ENCODE measurements around the gene NOX1.

Gene NOX1

DNA sequence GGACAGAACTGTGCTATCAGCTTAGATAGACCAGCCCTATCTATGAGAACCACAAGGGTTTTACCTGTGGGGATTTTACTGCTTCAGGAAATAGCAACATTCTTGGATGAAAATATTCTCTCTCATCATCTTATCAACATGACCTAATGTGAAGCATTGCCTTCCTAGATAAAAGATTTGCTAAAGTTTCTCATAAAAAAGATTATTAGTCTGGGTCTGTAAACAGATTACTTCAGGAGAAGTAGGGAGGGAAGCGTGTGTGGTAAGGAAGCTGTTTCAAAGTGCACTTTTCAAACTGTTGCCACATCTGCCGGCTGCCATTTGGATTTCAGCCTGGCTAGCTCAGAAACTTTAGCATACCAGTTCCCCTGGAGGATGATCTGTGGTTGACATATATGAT lies at the start of gene NOX1:
TSS of gene NOX1 (minus strand) at position 35 of the 400 bp plus-strand sequence. CDS start 220 bp downstream, outside the sequence.
- DNase-seq: no peak

DNA sequence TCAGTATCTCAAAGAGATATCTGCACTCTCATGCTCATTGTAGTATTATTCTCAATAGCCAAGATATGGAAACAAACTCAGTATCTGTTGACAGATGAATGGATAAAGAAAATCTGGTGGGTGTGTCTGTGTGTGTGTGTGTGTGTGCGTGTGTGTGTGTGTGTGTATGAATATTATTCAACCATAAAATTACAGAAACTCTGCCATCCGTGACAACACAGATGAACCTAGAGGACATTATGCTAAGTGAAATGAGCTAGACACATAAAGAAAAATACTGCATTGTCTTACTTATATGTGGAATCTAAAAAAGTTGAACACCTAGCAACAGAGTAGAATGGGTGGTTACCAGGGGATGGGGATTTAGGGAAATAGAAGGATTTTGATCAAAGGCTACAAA lies 41.4 kb upstream of the NOX1 start:
- DNase-seq: no peak

DNA sequence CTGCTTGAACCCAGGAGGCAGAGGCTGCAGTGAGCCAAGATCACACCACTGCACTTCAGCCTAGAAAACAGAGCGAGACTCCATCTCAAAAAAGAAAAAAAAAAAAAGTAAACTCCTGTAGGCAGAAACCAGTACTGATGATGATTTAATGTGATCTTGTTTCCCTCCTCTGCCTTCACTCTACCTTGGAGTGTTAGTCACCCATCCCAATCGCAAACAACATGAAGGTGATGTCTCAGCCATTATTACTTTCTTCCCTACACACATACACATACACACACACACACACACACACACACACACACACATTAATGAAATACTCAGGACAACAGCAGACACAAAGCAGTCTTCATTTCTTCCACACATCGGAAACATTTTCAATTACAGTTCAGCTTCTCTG lies 39.0 kb upstream of the NOX1 start:
- no peak for DNase-seq

GRCh38 chrX:100911731-100912130 lies 37.6 kb upstream of the NOX1 start:
- DNase-seq: no peak

DNA sequence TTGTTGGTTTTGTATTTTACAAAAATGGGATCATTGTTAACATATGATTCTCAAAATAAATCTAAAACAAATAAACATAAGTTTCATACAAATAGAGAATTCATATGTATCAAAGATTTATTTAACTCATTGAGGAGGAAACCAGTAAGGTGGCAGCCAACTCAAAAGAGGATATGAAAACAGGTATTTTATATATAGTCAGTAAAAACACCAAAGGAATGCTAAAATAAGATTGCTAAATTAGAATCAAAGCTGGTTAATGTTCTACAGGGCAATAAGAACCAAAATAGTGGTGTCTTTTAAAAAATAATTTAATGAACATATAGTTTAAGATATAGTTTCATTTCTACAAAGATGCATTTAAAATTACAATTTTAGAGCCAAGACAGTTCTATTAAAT lies 31.5 kb upstream of the NOX1 start:
- no peak for DNase-seq

- DNase-seq: no peak
These were observed 30.3 kb upstream of the NOX1 start for GRCh38 chrX:100904433-100904832.

GRCh38 chrX:100895365-100896075 lies 21.4 kb upstream of the NOX1 start:
- no peak for DNase-seq

DNA sequence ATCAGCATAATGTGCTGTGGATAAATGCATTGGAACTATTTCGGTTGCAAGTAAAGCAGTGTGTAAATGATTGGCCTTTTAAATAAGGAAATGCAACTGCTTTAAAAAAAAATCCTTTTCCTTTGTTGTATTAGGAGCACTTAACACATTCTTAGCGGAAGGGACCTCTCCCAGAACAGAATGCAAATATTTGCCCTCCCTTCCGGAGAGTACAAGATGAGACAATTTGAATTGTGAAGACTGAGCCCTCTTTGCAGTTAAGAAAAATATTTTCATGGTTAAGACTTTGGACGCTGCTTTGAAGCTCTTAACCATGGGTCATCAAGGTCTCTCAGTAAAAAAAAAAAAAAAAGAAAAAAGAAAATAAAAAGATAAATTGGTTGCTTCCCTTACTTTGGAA lies 9.5 kb upstream of the NOX1 start:
- DNase-seq: no peak

GRCh38 chrX:100880368-100880767 lies 6.2 kb upstream of the NOX1 start:
- DNase-seq: no peak

DNA sequence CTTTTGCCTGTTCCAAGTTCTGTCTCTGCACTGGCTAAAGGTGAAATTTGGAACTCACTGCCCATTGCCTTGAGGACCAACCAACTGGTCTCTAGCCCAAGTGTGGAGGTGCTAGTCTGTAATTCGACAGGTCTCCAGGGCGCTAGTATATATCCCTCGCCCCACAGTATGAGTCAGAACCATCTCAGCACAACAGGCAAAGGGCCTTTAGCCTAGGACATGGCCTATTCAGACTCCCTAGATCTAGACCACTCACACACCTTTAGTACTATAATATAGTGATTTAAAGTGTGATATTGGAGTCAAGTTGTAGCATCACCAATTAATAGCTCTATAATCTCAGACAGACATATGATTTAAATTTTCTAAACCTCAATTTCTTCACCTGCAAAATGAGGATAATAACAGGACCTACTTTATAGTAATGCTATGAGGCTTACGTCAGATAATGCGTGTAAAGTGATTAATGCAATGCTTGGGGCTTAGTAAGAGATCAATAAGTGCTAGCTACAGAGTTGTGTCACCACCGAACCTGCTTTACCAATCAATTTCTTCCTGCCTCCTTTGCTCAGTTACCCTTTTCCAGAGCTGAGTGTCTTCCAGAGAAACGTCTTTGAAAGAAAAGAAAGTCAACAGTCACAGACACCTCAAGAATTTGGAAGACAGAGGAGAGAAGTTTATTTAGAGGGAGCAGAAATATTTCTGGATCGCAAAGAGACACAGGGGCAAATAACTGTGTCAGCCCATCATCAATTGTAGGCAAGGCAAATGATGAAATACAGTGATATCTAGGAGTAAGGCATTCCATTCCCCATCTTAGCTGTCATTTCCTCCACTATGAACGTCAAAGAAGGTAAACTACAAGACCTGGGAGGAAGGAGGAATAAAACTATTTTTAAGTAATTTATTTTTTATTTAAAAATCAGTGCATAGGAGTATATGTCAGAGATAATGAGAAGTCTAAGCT lies 2.3 kb downstream of the NOX1 start:
- no peak for DNase-seq

GRCh38 chrX:100870527-100870926 lies 3.6 kb downstream of the NOX1 start:
- DNase-seq: no peak

- DNase-seq: no peak
These were observed 5.9 kb downstream of the NOX1 start for GRCh38 chrX:100868273-100868672.

- DNase-seq: no peak
These were observed 9.3 kb downstream of the NOX1 start for GRCh38 chrX:100864657-100865391.

GRCh38 chrX:100863326-100863864 lies 10.8 kb downstream of the NOX1 start:
- DNase-seq: no peak

DNA sequence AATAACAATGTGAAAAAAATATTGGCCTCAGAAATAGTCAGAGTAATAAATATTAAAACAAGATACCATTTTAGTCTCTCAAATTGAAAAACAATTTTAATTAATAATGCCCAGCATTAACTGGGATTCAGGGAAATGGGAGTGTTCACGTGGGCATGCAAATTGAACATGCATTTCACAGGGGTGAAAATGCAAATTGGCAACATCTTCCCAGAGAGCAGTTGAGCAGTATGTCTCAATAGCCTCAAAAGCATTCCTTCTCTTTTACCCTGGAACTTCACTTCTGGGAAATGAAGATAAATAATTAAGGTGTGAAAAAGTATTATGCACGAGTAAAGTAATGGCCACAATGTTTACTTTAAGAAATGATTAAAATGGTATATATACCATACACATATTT lies 21.3 kb downstream of the NOX1 start:
- no peak for DNase-seq

- no peak for DNase-seq
These were observed 23.8 kb downstream of the NOX1 start for GRCh38 chrX:100850317-100850716.

GRCh38 chrX:100831219-100831946 lies 42.8 kb downstream of the NOX1 start:
- no peak for DNase-seq

- DNase-seq: no peak
These were observed 43.6 kb downstream of the NOX1 start for GRCh38 chrX:100830547-100830946.

DNA sequence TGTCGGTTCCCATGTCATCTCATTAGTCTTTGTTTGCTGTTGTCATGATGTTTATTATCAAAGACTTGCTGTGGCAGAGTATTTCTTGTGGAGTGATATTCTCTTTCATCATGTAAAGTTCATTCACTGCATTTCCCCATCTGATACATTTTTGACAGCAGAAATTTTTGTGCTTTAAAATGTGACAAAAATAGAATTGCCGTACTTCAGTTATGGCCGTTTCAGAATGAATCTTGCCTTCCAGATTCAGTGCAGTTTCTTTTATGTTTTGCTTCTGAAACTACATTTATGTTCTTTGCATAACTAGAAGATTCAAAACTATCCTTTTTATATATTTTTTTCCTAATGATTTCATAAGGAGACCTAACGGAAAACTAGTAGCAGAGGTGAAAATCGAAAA lies 44.0 kb downstream of the NOX1 start:
- no peak for DNase-seq

- peak; percentile 9 for DNase-seq
These were observed 44.4 kb downstream of the NOX1 start for GRCh38 chrX:100829730-100830129.

DNA sequence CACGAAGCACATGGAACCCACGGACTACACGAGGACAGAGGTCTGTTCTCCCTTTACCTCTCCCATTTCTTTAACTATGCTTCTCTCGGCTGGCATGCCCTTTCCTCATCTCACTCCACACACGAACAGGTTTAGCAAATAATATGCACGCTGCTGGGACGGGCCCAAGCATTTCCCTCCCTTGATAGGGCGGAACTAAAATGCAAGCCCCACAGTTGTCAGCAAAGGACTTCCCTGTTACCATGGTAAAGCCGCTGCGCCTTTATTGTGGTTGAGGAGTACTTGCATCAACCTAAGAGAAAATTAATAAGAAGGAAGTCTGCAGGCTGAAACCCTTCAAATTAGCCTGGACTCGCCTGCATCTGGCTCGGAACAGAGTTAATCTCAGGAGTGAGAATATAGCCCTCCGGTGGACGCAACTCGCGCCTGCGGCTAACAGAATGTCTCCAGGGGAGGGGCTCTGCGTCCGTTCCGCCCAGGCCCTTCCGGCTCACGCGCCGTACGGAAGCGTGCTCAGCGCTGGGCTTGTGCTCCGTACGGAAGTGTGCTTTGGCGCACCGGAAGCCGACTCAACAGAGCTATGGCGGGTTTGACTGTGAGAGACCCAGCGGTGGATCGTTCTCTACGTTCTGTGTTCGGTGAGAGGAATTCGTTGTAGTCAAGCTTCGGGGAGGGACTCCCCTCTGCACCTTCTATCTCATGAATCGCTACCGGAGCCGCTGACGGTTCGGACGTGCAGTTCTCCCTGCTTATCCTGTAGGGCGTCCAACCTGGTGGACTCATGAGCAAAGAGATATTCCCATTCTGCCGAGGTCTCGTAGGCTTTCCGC lies 54.1 kb downstream of the NOX1 start, which contains the start of gene CSTF2:
TSS of gene CSTF2 (plus strand) at position 555 of the 830 bp plus-strand sequence. CDS start at position 581, 26 bp downstream.
- DNase-seq: peak; percentile 83
